ENCODE data around the gene MAGOH.
"Not testable (repeated sequence)": the region's sequence is repeated elsewhere in the genome, so short reads cannot be mapped to it uniquely, and the experiment has no call there.

Gene MAGOH

GRCh38 chr1:53238197-53239155 is at the start of gene MAGOH:
Gene MAGOH, minus strand, starts transcription at chr1:53238518. Its CDS starts 70 bp downstream, at chr1:53238448.
- DNase-seq = peak; percentile 95

- no peak for DNase-seq
These were observed 48.6 kb upstream of the MAGOH start for GRCh38 chr1:53286955-53287354.

GRCh38 chr1:53285969-53286760 is 47.8 kb upstream of the MAGOH start:
- no peak for DNase-seq

GRCh38 chr1:53285546-53285945 is 47.2 kb upstream of the MAGOH start:
- DNase-seq = no peak

- no peak for DNase-seq
These were observed 46.1 kb upstream of the MAGOH start for GRCh38 chr1:53284224-53285020.

GRCh38 chr1:53283156-53283555 is 44.8 kb upstream of the MAGOH start:
- not testable (repeated sequence) for DNase-seq

- no peak for DNase-seq
These were observed 42.8 kb upstream of the MAGOH start for GRCh38 chr1:53281133-53281532.

- no peak for DNase-seq
These were observed 42.2 kb upstream of the MAGOH start for GRCh38 chr1:53280496-53280895.

- no peak for DNase-seq
These were observed 41.2 kb upstream of the MAGOH start for GRCh38 chr1:53279296-53280200.

GRCh38 chr1:53278298-53278725 is 40.0 kb upstream of the MAGOH start:
- DNase-seq = peak; percentile 65

GRCh38 chr1:53277326-53277725 is 39.0 kb upstream of the MAGOH start:
- DNase-seq = no peak

GRCh38 chr1:53276902-53277281 is 38.6 kb upstream of the MAGOH start:
- no peak for DNase-seq

GRCh38 chr1:53276153-53276901 is 38.0 kb upstream of the MAGOH start:
- no peak for DNase-seq

- DNase-seq = no peak
These were observed 37.2 kb upstream of the MAGOH start for GRCh38 chr1:53275566-53275965.

- no peak for DNase-seq
These were observed 36.3 kb upstream of the MAGOH start for GRCh38 chr1:53274541-53275185.

- no peak for DNase-seq
These were observed 35.7 kb upstream of the MAGOH start for GRCh38 chr1:53274026-53274425.

GRCh38 chr1:53273526-53273925 is 35.2 kb upstream of the MAGOH start:
- no peak for DNase-seq

GRCh38 chr1:53272349-53272748 is 34.0 kb upstream of the MAGOH start:
- DNase-seq = no peak

- no peak for DNase-seq
These were observed 33.2 kb upstream of the MAGOH start for GRCh38 chr1:53271446-53272090.

- no peak for DNase-seq
These were observed 32.6 kb upstream of the MAGOH start for GRCh38 chr1:53270873-53271272.
